CD4-positive, alpha-beta T cell treated with Interleukin-4 for 1 hour (primary cell): ENCODE measurements around the gene SPTA1.

Experiments
- DNase-seq, 2 donors: peaks; one replicate each; pipeline ENCODE4 v3.0.0-alpha.2; 2020 to 2022

Gene SPTA1

DNA sequence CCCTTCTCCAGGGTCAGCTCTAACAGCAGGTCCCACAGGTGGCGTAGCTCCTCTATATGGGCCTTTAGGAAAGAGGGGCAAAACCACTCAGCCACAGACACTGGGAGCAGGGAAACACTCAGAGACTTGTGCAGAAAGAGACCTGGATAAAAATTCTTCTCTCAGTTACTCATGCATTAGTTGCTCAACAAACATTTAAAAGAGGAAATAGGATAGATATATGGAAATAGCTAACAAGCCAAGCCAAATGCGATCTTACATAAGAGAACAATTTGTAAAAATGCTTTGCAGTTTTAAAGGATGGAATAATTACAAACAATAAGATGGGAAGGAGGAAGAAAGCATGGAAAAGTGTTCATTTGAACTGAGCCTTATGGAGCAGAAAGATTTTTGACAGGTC lies 4.9 kb downstream of the SPTA1 start:
- DNase-seq = no peak

DNA sequence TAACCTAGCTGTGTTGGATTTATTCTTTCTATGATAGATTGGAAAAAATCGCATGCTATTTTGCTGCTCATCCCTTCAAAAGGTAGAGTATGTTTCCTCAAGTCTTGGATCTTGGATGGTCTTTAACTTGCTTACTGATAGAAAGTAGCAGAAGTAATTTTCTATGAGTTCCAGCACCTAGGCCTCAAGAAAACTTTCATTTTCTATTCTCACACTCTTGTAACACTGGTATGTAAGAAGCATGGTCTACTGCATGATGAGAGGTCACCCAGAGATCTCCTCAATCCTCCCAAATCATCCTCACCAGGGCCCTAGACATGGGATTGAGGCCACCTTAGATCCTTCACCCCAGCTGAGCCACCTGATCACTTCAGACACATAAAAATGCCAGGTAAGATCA lies 7.2 kb downstream of the SPTA1 start:
- DNase-seq = no peak

DNA sequence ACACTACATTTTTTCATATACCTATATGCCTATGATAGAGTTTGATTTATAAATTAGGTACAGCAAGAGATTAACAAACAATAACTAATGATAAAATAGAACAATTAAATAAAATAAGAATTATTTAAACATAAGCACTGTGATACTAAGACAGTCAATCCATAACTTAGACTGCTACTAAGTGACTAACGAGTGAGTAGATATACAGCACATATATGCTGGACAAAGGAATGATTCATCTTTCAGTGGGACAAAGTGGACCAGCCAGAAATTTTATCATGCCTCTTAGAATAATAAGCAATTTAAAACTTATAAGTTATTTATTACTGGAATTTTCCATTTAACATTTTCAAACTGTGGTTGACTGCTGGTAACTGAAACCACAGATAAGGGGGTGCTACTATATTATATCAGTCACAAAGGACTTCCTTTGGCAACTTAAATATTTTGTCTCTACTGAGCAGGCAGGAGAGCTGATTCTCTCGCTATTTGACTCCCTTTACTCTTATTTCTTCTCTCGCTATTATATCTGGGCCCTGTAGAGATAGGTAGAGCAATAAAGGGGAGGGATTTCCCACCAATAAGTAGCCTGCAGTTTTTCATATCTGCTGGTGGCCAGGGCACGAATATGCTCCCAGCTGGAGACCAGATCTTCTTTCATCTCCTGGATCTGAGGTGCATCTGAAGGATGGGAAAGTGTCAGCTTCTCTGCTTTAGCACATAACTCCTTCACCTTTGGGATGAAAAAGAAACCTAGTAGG lies 10.8 kb downstream of the SPTA1 start:
- DNase-seq = no peak

DNA sequence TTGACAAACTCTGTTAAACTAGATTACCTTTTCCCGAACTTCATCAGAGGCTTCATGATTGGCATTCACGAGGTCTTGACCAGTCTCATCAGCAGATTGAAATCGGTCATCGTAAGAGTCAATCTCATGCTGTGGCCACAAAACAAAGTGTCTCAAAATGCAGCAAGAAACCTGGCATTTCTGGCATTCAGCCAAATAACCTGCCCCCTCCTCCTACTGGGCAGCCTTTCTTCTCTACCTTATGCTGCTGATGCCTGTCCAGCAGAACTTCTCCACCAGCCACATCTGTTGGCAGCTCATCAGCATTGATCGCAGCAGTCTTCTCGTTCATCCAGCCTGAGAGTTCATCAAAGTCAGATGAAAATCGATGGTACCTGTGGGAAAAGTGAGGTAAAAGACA lies 12.2 kb downstream of the SPTA1 start:
- no peak for DNase-seq

DNA sequence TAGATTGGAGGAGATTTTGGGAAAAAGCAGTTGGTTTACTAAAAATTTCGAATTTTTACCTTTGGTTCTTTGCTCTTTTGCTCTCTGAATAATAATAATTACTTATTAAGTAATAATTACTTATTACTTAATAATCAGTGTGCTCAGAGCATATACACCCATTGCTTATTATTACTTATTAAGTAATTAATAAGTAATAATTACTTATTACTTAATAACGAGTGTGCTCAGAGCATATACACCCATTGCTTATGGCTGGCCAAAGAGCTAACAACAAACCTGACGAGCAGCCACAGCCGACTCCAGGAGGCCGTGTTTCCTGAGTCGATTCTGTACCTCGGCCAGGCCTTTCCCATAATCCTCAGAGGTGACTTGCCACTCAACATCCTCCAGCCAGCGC lies 20.5 kb downstream of the SPTA1 start:
- DNase-seq = no peak

DNA sequence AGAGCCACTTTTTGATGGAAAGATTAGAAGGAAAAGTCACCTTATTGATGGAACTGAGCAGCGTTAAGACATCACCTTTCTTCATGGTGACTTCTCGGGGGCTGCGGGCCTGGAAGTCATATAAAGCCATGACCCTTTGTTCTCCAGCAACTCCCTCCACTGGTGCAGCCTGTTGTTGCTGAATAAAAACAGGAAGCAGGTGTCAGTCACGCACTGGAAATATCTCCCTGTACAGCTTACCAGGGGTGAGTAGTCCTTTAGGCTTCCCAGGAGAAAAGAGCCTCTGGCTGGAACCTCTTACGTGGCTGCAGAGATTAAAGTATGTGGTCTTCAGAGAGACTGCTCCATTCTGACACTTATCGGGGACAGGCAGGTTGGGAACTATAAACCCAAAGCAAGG lies 31.9 kb downstream of the SPTA1 start:
- peak in 1 of 2 donors; percentile 24 for DNase-seq

DNA sequence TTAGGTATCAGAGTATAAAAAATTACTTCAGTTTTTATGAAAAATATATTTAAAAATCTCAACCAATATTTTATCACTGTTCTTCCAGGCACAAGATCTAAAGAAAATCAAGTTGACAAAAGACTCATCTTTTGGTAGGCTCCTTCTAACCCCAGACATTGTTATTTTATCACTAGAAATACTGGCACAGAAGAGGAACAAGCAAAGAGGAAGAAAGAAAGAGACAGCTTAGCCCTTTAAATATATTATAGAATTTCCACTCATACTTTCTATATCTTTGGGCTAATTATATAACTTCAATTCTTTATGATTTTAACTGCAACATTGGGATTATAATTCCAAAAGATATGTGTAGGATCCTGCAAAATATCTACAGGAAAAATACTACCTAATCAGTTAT lies 32.4 kb downstream of the SPTA1 start:
- no peak for DNase-seq

DNA sequence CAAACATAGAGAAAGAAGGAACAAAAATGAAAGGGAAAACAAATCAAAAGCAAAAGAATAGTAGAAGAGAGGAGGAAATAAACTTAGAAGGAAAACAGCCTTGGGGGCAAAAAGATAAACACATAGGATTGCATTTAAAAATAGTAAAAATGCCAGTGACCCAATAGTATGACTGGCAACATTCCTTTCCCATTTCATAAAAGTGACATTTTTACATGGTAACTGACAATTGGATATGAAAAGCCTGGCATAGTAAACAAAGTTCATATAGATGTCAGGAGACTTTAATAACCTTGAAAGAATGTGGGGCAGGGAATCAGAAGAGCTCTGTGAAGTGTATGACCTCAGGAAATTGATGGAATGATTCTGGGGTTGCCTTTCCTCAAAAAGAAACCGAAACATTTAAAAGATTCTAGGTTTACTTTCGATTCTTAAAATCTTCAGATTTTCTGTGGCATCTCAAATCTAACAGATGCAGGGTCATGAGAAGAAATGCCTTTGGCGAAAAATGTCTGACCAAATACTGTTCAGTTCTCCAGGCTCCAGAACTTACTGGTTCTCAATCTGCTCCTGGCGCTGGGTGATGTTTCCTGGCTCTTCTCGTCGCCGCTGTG lies 33.7 kb downstream of the SPTA1 start:
- DNase-seq = no peak

DNA sequence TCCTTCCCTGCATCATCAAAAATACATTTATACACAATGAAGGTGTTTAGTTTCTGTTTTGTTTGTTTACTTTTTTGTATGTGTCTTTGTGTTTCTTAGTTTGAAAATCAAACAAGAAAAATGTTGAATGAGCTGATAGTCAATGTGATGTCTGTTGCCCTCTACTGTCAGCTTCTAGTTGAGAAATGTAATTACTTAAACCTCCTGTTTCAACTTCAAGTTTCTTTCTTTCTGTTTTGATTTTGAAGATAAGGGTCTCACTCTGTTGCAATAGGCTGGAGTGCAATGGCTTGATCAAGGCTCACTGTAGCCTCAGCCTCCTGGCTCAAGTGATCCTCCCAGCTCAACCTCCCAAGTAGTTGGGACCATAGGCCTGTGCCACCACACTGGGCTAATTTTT lies 37.5 kb downstream of the SPTA1 start:
- DNase-seq = no peak

DNA sequence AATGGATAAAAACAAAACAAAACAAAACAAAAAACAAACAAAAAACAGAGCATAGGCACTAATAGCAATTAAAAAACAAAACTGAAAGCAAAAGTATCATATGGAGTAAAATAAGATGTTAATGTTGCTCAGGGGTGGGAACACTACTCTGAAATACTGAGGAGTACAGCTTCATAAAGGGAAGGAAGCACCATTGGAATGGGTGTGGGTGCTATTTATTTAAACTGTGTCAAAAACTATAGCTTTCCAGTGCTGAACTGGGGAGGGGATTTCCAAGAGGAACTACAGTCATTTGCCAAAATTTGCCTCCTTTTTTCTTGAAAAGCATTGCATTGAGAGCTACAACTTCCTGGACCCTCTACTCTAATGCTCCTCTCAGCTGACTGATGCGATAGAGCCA lies 40.0 kb downstream of the SPTA1 start:
- peak in 1 of 2 donors; percentile 5 for DNase-seq

DNA sequence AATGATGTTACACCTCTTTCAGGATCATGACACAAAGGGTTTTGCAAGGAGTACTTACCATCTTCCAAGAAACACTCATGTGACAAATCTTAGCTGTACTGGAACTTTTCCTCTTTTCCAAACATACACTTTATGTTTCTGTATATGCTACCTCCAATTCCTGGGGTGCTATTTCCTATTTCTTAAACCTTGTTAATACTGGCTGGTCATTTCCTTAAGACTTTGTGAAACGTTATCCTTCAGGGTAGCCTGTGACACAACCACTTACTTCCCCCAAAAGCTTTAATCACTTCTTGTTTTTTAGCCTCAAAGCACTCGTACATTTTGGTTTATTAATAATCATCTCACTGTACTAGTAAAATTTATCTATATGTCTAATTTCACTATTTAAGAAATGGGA lies 42.1 kb downstream of the SPTA1 start:
- DNase-seq = no peak

DNA sequence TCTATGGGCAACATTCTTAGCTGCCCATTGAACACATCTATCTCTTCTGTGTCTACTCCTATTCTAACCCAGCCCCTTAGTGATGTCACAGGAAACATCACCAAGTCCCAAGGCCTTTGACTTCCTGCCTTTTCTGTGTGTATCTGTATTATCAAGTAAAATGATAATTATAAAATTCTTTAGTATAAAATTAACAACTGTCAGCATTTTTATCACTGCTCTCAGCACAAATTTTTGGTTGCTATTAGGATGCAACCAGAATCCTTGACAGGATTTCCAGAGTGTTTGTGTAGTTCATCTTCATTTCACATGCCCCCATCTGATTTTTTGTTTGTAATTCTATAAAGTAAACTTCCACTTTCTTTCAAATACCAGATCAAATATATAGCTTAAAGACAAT lies 47.6 kb downstream of the SPTA1 start:
- DNase-seq = no peak

DNA sequence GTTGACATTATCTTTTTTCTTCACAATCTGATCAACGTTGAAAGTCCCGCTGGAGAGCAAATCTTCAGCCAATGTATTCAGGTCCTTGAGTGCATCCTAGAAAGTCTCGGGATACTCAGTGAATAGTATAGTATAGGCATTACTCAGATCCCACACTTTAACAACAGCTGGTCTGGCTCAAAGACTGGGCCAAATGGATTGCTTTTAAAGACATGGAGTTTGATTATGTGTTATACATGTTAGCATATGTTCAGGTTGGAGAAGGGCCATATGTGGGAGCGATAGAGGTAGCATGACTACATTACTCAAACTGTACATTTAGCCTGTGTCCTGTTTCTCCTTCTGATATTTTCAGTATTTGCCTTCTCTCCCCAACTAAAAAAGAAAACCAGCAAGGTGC lies 48.4 kb downstream of the SPTA1 start:
- no peak for DNase-seq

DNA sequence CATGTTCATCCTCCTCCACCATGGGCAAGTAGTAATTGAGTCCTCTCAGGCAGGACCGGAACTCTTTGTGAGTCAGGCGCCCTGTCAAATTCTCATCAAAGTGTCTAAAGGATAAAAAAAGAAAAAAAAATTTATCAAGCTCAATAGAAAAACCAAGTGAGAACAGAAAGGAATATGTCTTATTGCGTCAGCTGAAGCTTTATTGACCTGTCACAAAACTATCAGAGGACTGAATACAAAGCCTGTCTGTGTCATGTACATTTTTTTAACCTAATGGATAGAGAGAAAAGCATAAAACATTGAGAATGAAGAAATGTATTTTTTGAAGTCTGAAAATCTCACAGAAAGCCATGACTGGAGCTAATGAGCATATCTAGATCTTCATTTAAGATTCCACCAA lies 72.8 kb downstream of the SPTA1 start:
- no peak for DNase-seq

DNA sequence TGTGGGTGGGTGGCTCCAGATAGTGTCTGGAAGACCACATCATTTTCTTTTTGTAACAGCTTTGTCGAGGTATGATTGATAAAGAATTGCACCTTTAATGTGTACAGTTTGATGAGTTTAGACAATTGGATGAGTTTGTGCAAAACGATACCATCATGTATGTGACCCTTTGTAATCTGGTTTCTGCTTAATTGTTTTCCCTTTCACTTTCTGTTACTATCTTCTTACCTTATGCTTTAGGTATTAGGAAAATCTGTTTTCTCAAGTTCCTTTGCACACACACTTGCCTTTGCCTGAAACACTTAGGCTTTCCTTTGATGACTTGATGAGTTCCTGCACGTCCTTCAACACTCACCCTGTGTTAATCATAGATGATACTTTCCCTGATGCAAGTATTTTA lies 74.6 kb downstream of the SPTA1 start:
- no peak for DNase-seq

DNA sequence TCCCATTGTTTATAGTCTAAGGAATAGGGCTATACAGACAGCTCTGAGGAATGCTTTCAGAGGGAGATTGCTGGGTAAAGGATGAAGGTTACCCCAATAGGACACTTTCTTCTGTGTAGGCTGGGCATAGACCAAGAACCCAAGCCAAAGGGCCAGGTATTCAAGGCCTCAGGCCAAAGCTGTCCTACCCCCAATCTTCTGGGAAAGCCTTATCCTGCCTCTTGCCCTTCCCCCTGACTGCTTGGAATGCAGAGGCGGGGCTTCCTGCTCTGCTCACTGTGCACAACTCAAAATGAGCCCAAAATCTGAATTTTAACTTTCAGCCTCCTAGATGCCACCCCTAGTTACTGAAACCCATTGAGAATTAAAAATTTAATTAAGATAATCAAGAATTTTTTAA lies 79.2 kb downstream of the SPTA1 start:
- DNase-seq = no peak

DNA sequence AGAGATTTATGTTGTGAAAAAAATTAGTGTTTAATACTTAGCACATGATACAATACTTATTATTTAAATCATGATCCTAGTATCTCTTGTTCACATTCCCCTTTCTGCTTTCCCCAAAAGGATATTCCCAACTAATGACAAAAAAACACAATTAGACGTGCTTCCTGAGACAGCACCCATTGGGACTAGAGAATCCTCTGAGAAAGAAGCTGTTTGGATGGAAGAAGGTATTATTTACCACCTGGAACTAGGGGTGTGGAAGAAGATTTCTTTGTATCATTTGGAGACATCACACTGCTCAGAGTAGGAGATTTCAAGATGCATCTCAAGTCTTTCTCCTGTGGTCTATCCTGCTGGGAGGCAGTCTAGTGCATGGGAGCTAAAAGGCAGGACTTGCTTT lies 81.5 kb downstream of the SPTA1 start, which contains the start of gene OR10Z1:
TSS of gene OR10Z1 (plus strand) at position 301 of the 400 bp plus-strand sequence. CDS start 1,171 bp downstream, outside the sequence.
- DNase-seq = no peak

DNA sequence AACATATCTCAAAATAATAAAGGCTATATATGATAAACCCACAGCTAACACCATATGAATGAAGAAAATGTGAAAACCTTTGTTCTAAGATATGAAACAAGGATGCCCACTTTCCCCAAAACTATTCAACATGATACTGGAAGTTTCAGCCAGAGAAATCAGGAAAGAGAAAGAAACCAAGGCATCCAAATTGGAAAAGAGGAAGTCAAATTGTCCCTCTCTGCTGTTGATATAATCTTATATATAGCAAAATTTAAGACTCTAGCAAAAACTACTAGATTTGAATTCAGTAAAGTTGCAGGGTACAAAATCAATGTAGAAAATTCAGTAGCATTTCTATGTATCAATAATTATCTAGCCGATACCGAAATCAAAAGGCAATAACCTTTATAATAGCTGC lies 85.8 kb downstream of the SPTA1 start:
- no peak for DNase-seq

DNA sequence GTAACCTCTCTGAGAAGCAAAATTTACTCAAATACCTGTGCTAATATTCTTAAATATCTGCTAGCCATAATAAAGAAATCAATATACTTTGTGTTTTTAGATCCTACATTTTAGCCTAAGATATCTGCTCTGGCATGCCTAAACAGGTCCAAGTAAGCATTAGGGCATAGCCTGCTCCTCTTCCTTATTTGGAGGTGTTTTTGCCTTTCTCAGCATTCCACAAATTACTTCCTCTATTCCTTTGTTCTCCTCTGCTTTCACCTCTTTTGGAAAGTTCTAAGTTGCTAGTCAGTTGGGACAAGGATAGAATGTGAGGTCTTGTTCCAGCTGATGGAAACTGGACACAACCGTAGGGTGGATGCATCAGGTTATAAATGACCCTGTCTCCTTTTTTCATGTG lies 99.6 kb downstream of the SPTA1 start:
- no peak for DNase-seq

DNA sequence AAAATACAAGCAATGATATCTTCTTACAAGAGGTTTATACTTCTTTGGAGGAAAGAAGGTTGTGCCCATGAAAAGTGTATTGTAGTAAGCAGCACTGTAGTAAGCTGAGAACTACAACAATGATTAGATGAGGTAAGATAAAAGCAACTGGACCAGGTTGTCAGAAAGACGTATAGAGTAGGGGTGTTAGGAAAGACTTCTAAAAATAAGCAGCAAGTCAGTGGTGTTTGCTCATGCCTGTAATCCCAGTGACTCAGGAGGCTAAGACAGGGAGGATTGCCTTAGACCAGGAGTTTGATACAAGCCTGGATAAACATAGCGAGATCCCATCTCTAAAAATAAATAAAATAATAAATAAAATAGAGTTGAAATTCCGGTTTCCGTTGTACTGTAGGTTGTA lies 102.6 kb downstream of the SPTA1 start:
- DNase-seq = no peak

DNA sequence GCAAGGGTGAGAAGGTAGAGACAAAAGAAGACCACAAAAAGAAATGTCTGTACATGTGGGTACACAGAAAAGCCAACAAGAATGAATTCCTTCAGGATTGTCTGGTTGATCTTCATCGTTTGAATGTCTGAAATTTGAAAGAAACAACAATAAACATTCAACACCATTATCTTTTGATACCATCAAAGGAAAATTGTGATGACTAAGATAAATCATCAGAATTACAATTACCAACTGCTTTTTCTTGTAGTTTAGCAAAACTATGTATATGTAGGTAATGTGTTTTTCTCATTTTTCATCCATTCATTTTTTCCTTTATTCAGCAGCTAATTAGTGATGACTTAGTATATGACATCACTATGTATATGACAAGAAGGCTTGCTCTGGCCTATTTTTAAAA lies 106.8 kb downstream of the SPTA1 start, which contains the start of gene OR10X1:
TSS of gene OR10X1 (minus strand) at position 167 of the 400 bp plus-strand sequence. CDS start at position 167, 0 bp downstream.
- no peak for DNase-seq

DNA sequence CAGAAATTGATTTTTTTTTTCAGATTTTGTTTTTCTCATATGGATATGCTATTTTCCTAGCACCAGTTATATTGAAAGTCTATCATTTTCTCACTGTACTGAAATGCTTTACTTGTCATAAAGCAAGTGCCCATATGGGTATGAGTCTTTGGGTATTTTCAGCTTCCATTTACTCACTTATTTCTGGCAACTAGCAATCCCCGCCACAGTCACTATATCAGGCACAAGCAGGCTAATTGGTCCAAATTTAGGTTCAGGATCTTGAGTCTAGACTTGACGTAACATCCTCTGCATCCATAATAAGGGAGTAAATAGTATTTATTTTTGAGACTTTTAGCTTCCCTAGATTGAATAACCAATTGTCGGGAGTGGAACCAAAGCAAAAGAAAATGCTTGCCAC lies 109.0 kb downstream of the SPTA1 start:
- no peak for DNase-seq

DNA sequence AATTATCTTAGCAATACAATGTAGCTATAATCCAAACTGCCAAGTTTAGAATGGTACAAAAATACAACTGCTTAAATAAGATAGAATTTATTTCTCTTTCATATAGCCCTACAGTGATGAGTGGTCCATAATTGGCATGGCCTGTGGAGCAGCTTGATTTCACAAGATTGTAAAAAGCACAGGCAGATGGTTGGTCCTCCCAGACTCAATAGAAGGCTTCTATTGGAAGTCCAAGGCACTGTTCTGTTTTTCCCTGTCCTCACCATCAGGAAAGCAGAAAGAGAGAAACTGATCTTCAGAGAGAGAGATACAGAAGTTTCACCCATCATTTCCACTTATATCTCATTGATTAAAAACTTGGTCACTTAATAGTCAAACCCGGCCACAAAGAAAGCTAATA lies 114.3 kb downstream of the SPTA1 start:
- DNase-seq = no peak

DNA sequence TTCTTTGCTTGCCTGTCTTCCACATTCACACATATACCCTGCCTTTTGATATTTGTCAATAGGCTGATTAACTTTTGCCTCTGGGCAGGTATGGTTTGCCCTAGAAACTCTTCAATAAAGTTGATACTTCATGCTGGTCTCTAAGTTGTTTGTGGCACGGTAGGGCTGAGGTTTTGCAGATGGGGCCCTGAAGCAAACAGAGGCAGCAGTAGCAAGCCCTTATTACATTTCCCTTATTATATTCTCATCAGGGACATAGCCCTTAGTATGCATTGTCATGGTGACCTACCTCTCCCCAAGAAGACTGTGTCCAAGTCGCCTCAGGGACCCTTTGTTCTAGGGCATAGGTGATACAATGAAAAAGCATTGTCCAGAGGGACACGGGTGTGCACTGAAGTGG lies 116.0 kb downstream of the SPTA1 start, which contains the start of gene OR6P1:
TSS of gene OR6P1 (minus strand) at position 101 of the 400 bp plus-strand sequence. CDS start 6,976 bp downstream, outside the sequence.
- no peak for DNase-seq

DNA sequence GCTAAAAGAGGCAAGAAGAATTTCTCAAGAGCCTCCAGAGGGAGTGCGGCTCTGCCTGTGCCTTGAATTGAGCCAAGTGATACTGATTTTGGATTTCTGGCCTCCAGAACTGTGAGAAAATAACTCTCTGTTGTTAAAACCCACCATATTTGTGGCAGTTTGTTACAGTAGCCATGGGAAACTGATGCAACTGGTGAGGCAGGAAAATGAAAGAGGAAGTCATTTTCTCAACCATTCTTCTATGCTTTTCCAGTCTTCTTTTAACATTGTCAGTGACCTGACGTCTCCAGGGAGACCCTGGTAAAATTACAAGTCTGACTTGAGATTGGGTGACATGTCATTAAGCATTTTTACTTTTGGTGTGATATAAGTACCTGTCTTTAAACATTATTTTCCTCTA lies 121.9 kb downstream of the SPTA1 start:
- no peak for DNase-seq
